ENCODE results near the gene ADAMTS19.

- TF ChIP-seq NKX3-1 (CRISPR knock-in tag; IDR thresholded peaks at IDR 0.05) (no peak), HNRNPLL (IDR thresholded peaks at IDR 0.05; ENCODE audit: low read depth, low read length, poor library complexity, severe bottlenecking) (no peak), ZFP90 (CRISPR knock-in tag; IDR thresholded peaks at IDR 0.05; ENCODE audit: borderline replicate concordance) (no peak), TFAP4 (IDR thresholded peaks at IDR 0.05; ENCODE audit: borderline replicate concordance, low read depth) (no peak), ZBTB49 (CRISPR knock-in tag; IDR thresholded peaks at IDR 0.05; ENCODE audit: borderline replicate concordance) (no peak), ELF3 (CRISPR knock-in tag; IDR thresholded peaks at IDR 0.05) (no peak), RNF2 (conservative IDR thresholded peaks at IDR 0.05; ENCODE audit: low read depth) (no peak), RFX5 (IDR thresholded peaks at IDR 0.05; ENCODE audit: low read depth, low read length) (no peak), HMG20B (CRISPR knock-in tag; conservative IDR thresholded peaks at IDR 0.05) (no peak), ZNF639 (CRISPR knock-in tag; conservative IDR thresholded peaks at IDR 0.05) (no peak)
These were observed 228.9 kb downstream of the ADAMTS19 start for GRCh38 chr5:129689045-129689444.

Measured in HepG2 (cell line).